Esophagus muscularis mucosa (tissue), 4 donors: ENCODE measurements around the gene PHKA2. TPM values are rescaled to one million over a fixed set of nuclear protein-coding genes. Genes with fewer than 3 reads are reported as not detected.

ENCODE experiments used
- DNase-seq: peaks from one replicate; pipeline ENCODE4 v3.0.0-alpha.2; 2017; ENCODE audit errors: extremely low spot score
- H3K27ac ChIP-seq, 4 donors: fragments of 200-600 bp; sonication (generic); replicated peaks in 1 of 4; 1 replicate in 3 of 4; 2 replicates in 1 of 4; pipeline ENCODE4 v1.5.1; 2016 to 2019; ENCODE audit warnings: mild to moderate bottlenecking in 1 of 4
- H3K27me3 ChIP-seq, 4 donors: fragments of 200-600 bp; sonication (generic); one replicate each; pipeline versions ENCODE4 v1.5.1 to v1.6.0; 2016 to 2019
- H3K36me3 ChIP-seq, 4 donors: fragments of 200-600 bp; sonication (generic); one replicate each; pipeline ENCODE4 v1.5.1; 2016 to 2019
- H3K4me1 ChIP-seq, 4 donors: fragments of 200-600 bp; sonication (generic); one replicate each; pipeline ENCODE4 v1.5.1; 2016 to 2019
- H3K4me3 ChIP-seq, 4 donors: fragments of 200-600 bp; sonication (generic); 1 replicate in 2 of 4; 2 replicates in 2 of 4; pipeline ENCODE4 v1.5.1; 2016 to 2019; ENCODE audit warnings: mild to moderate bottlenecking in 4 of 4, moderate library complexity in 1 of 4
- H3K9me3 ChIP-seq, 4 donors: fragments of 200-600 bp; sonication (generic); 1 replicate in 3 of 4; 2 replicates in 1 of 4; pipeline ENCODE4 v1.5.1; 2016 to 2019
- EP300 ChIP-seq: sonication (generic); formaldehyde crosslinking; IDR thresholded peaks from one replicate; pipeline ENCODE4 v1.6.1; 2017; ENCODE audit warnings: antibody characterized with exemption
- POLR2A ChIP-seq: fragments of 450-650 bp; IDR thresholded peaks from one replicate; pipeline ENCODE4 v1.6.1; 2017; ENCODE audit warnings: antibody characterized with exemption, moderate library complexity, mild to moderate bottlenecking, low read depth
- POLR2AphosphoS5 ChIP-seq, 2 donors: sonication (generic); formaldehyde crosslinking; IDR thresholded peaks; one replicate each; pipeline ENCODE4 v1.6.1; 2017; ENCODE audit warnings: antibody characterized with exemption in 2 of 2
- whole genome bisulfite sequencing: methylation state at CpG from one replicate; pipeline ENCODE4 v1.1.5; 2018; 5-methylcytosine and 5-hydroxymethylcytosine counted together
- intact Hi-C: fragments of 100-400 bp; cut with DNase I; formaldehyde crosslinking; loops from one replicate; pipeline ENCODE4 v1.15.1; 2023
- total RNA-seq, 4 donors: library from RNA; depleted of rRNA; stranded (reverse); fragments of >200 nt; gene quantifications; one replicate each; pipeline versions ENCODE4 v1.1.0 to v1.2.1, GENCODE V29; 2016
- TF ChIP-seq, protein P1 (sequence below), 3 experiments: fragments of 200-600 bp in 2 of 3; fragments of 450-650 bp in 1 of 3; sonication (generic) in 2 of 3; IDR thresholded peaks; one replicate each; pipeline ENCODE4 v1.5.1; 2017 to 2019; ENCODE audit warnings: antibody characterized with exemption in 3 of 3, mild to moderate bottlenecking in 2 of 3, moderate library complexity in 1 of 3

Gene PHKA2
- total RNA-seq, 4 donors from 2014 or later = 9.8 to 20.7 (median 15.4) TPM

DNA sequence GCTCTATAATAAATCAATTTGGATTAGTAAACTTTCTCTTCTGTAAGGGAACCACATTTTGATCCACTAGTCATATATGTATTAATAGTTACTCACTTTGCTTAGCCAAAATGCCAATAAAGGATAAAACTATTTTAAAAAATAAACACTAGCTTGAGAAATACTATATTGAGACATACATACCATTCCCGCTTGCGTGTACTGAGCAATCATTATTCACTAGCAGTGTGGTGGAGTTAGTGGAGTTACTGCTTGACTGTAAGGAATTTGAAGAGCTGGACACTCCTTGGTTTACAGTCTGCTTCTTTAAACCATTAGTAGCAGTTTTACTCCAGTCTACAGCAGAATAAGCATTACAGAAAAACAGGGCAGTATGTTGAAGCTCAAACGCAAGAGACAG lies 10.8 kb upstream of the PHKA2 start:
- Histone ChIP-seq H3K4me3 (no peak overlapping the region), H3K9me3 (no peaks in the 10 kb centered on the region), H3K27ac (peak overlapping the region in 1 of 4 donors; percentile 13), H3K36me3 (no peaks in the 10 kb centered on the region), H3K4me1 (peaks cover 0 to 8% (median 2%) of the 10 kb centered on the region in 4 donors), H3K27me3 (no peaks in the 10 kb centered on the region)
- TF ChIP-seq POLR2AphosphoS5 (IDR thresholded peaks at IDR 0.05) (no peak), POLR2A (no peak)
- TF ChIP-seq, protein P1, sequence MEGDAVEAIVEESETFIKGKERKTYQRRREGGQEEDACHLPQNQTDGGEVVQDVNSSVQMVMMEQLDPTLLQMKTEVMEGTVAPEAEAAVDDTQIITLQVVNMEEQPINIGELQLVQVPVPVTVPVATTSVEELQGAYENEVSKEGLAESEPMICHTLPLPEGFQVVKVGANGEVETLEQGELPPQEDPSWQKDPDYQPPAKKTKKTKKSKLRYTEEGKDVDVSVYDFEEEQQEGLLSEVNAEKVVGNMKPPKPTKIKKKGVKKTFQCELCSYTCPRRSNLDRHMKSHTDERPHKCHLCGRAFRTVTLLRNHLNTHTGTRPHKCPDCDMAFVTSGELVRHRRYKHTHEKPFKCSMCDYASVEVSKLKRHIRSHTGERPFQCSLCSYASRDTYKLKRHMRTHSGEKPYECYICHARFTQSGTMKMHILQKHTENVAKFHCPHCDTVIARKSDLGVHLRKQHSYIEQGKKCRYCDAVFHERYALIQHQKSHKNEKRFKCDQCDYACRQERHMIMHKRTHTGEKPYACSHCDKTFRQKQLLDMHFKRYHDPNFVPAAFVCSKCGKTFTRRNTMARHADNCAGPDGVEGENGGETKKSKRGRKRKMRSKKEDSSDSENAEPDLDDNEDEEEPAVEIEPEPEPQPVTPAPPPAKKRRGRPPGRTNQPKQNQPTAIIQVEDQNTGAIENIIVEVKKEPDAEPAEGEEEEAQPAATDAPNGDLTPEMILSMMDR (IDR thresholded peaks at IDR 0.05) = no peak
- 77% methylated on average over 3 of the region's 3 CpGs for WGBS
- no peak for DNase-seq
- intact Hi-C loops = no loop called here

DNA sequence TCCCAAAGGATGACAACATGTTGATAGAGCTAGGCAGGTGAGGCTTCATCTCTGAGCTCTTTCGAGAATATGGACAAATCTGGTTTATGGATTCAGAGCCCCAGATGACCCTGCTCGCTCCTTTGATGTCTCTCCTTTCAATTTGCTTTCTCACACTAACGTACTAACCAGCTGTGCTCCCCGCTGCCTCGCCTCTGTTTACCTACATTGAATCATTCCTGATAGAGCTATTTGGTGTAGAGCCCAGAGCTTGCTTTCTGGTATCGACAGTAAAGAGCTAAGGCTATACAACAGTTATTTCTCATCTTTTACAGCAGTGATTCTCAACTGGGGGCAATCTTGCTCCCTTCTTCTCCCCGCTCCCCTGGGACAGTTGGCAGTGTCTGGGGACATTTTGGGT lies 8.9 kb upstream of the PHKA2 start:
- DNase-seq = no peak
- H3K27me3 ChIP-seq = no peaks in the 10 kb centered on the region
- WGBS = 82% methylated on average over 7 of the region's 7 CpGs
- TF ChIP-seq POLR2AphosphoS5 (IDR thresholded peaks at IDR 0.05) (no peak), POLR2A (no peak), EP300 (no peak)
- TF ChIP-seq, protein P1 (IDR thresholded peaks at IDR 0.05) = no peak
- intact Hi-C loops = no loop called here
- peaks cover 0 to 10% (median 0%) of the 10 kb centered on the region in 4 donors for H3K36me3 ChIP-seq
- H3K9me3 ChIP-seq = no peaks in the 10 kb centered on the region
- H3K4me1 ChIP-seq = no peaks in the 10 kb centered on the region
- no peak overlapping the region for H3K4me3 ChIP-seq
- no peak overlapping the region for H3K27ac ChIP-seq

DNA sequence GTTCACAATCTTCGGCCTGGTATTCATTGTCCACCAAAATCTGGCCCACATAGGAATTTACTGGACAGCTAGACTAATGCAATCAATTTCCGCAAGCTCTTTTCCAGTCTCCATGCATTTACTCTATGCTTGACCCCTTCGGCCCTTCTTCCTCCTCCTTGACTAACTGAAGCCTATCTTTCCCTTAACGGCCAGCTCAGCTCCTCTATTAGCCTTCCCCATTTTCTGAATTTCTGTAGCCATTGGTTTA lies 1.2 kb upstream of the PHKA2 start:
- Histone ChIP-seq H3K27me3 (no peaks in the 10 kb centered on the region), H3K27ac (peak overlapping the region; percentile 88 to 91 (median 90)), H3K4me1 (peaks cover 8 to 18% (median 13%) of the 10 kb centered on the region in 4 donors), H3K4me3 (peak overlapping the region; percentile 70 to 85 (median 73)), H3K9me3 (no peaks in the 10 kb centered on the region), H3K36me3 (peaks cover 0 to 10% (median 0%) of the 10 kb centered on the region in 4 donors)
- intact Hi-C loops = loop anchor here (10.0 kb wide), 1 partner anchor 360 kb away; the partner anchor contains the start of gene PDHA1
- 32% methylated on average over 4 of the region's 4 CpGs for WGBS
- DNase-seq = no peak
- TF ChIP-seq POLR2AphosphoS5 (IDR thresholded peaks at IDR 0.05) = no peak
- TF ChIP-seq EP300 = no peak
- TF ChIP-seq POLR2A = no peak
- TF ChIP-seq, protein P1 (IDR thresholded peaks at IDR 0.05) = no peak

DNA sequence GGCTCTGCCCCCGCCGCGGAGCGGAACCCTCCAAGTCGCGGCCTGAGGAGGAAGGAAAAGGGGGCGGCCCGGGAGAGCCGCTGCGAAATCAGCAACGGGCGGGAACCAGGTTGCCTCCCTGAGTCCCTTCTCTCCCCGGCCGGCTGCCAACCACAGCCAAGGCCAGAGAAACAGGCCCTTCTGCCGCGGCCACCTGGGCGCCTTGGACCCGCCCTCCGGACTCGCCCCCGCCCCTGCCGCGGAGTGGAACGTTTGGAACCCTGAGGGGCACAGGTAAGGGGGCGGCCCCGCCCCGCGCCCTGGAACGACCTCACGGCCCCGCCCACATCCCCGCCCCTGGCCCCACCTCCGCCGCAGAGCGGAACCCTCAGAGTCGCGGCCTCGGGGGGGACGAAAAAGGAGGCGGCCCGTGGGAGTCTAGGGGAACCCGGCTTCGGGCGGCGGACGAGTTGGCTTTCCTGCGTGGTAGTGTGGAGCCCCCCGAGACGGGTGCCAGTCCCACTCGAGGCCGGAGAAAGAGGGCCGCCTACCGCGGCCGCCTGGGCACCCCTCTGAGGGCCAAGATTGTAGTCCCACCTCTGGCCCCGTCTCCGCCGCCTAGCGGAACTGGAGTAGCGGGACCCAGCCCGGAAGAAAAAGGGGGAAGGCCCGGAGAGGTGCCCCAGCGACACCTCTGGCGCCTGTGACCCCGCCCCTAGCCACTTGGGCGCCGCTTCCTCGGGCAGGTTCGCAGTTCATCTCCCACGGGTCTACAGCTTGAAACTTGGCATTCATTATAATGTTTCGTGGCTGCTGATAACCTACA lies 669 bp upstream of the PHKA2 start:
- TF ChIP-seq EP300 (no peak), POLR2A (no peak), POLR2AphosphoS5 (IDR thresholded peaks at IDR 0.05) (peak; percentile 28 to 54)
- TF ChIP-seq, protein P1 (IDR thresholded peaks at IDR 0.05) = peak; percentile 35 to 64 (median 38)
- Histone ChIP-seq H3K9me3 (no peaks in the 10 kb centered on the region), H3K27ac (peak overlapping the region; percentile 88 to 91 (median 90)), H3K27me3 (no peaks in the 10 kb centered on the region), H3K4me3 (peak overlapping the region; percentile 70 to 85 (median 73)), H3K36me3 (peaks cover 0 to 10% (median 0%) of the 10 kb centered on the region in 4 donors), H3K4me1 (peaks cover 8 to 18% (median 13%) of the 10 kb centered on the region in 4 donors)
- DNase-seq = peak; percentile 93
- 53% methylated on average over 6 of the region's 71 CpGs for WGBS
- intact Hi-C loops = loop anchor here (10.0 kb wide), 1 partner anchor 360 kb away; the partner anchor contains the start of gene PDHA1
